SHP77 (cell line): ENCODE measurements around the gene ELAVL3.
"Not testable (repeated sequence)": the region's sequence is repeated elsewhere in the genome, so short reads cannot be mapped to it uniquely, and the experiment has no call there.

Source experiments
- DNase-seq, 2 experiments: peaks; one replicate each; lab custom pipeline; 2025; lab: John Stamatoyannopoulos, UW

ELAVL3 gene

DNA sequence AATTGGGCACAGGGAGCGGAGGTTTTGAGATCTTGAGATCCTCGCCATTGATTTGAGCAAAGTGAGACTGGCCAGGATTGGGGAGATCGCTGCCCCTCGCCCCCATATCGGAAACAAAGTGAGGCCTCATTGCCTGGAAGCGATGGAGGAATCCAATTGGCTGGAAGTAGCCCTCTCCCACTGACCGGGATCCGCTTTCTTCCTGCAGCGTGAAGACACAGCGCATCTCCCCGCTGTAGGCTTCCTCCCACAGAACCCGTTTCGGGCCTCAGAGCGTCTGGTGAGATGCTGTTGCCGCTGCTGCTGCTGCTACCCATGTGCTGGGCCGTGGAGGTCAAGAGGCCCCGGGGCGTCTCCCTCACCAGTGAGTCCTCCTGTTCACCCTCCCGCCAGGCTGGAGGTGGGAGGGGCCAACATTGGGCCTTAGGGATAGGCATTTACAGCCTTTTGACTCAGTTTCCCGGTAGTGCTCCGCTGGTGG is 45.0 kb downstream of the ELAVL3 start:
- DNase-seq, result no peak

DNA sequence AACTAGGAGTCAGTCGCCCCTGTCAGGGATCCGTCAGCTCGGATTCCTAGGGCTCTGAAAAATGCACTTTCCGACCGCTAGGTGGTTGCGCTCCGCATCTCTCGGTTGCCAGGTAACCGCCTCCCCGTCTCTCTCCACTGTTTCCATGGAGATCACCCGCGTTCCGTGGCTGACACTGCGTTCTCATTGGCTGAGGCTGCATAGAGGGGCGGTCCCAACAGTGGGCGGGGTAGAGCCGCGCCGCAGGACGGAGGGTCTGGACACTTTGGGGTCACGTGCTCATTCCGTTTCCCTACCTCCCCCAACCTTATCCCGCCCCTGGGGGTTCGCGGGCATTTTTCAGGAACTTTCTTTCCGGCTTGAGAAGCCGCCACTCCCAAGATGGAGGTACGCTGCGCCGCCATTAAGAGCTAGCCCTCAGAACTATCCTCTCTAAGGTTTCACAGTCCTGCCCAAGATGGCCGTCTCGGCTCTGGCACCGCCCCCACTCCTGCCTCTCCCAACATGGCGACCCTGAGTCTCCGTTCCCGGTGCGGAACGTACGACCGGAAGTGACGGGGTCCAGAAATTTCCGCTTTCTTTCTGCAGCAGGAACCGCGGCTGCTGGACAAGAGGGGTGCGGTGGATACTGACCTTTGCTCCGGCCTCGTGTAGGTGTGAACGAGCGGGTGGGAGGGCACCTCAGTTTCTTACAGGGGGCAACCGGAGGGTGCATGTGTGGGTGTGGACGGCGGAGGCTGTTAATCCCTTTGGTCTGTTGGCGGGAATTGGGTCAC is 45.6 kb downstream of the ELAVL3 start, which contains the start of the genes ODAD3 and PRKCSH:
TSS of gene ODAD3 (minus strand) at position 65 of the 776 bp plus-strand sequence. CDS start 105 bp downstream, outside the sequence.
TSS of gene PRKCSH (plus strand) at position 579 of the 776 bp plus-strand sequence. CDS start 483 bp downstream, outside the sequence.
- DNase-seq, result peak; percentile 99 to 100

DNA sequence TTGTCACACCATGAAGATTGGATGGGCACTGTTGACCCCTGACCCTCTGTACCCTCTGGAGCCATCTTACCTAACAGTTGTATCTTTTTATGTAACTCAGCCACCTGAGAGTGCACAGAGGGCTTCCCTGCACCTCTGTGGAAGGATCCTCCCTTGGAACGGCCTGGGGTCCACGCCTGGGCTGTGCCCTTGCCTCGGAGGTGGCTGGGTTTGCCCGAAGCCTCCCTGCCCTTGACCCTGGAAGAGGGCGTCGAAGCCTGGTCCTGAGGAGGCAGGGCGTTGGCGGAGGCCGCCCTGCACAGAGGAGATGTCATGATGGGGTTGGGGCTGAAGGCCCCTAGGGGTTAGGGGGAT is 46.2 kb downstream of the ELAVL3 start:
- no peak for DNase-seq

DNA sequence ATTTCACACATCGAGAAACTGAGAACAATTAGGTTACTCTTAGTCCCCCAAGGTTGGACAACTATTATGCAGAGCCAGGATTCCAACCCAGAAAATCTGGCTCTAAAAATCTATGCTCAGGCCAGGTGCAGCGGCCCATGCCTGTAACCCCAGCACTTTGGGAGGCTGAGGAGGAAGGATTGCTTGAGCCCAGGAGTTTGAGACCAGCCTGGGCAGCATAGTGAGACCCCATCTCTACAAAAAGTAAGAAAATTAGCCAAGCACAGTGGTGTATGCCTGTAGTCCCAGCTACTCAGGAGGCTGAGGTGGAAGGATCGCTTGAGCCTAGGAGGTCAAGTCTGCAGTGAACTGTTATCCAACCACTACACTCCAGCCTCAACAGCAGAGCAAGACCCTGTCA is 47.3 kb downstream of the ELAVL3 start:
- not testable (repeated sequence) for DNase-seq

DNA sequence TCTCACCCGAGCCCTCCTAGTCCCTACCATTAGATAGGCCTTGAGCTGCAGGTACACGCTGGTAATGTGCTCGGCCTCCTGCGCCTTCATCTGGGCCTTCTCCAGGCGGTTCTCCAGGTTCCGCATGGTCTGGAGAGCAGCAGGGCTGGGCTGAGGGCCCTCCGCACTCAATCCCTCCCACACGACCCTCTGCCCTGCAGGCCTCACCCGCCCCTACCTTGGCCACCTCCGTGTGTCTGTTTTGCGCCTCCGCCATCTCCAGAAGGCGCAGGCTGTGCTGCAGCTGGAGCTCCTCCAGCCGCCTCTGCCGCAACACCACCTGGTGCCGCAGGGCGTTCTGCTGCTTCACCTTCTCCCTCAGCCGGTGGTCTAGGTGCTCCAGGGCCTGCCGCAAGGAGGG is 54.2 kb downstream of the ELAVL3 start:
- DNase-seq, result peak in 1 of 2 experiments; percentile 57

DNA sequence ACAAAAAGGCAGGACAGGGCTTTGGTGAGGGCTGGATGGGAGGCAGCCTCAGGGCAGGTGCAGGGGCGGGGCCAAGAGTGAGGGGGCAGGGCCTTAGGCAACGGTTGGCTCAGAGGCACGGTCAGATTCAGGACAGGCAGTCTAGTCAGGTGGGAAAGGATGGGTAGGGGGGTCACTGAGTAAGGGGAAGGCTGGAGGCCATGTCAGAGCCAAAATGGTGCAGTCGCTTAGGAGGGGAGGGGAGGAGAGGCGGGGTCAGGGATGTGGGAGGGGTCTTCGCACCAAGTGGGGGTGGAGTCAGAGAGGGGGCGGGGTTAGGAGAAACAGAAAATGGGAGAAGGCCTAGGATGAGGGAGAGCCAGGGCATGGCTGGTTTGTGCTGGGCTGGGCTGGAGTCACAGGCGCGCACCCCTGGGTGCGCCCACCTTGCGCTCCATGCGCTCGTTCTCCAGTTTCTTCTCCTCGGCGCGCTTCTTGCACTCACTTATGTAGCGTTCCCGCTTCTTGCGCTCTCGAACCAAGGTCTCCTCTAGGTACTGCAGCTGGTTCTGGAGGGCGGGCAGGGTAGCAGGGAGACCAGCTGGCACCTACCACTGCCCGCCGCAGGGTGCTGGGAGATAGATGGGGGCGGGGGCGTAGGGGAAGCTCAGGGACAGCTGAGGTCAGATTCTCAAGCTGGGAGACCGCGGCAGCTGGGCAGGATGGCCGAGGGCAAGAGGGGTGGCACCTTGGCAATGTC is 55.0 kb downstream of the ELAVL3 start:
- DNase-seq, result peak; percentile 65 to 71

DNA sequence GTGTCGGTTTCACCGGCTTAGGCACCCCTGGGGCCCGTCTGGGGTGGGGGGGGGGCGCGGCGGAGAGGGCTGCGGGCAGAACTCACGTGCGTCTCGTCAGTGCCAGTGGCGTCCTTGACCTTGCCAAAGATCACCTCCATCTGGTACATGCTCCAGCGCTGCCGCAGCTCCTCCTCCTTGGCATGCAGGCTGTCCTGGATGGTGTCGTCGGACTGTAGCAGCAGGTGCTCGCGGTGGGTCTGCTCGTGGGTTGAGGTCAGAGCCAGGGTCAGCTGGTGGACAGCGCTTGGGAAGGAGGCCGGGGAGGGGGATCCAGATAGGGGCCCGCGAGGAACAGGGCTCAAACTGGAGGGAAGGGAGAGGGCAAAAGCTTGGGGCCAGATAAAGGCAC is 57.1 kb downstream of the ELAVL3 start:
- DNase-seq, result no peak

DNA sequence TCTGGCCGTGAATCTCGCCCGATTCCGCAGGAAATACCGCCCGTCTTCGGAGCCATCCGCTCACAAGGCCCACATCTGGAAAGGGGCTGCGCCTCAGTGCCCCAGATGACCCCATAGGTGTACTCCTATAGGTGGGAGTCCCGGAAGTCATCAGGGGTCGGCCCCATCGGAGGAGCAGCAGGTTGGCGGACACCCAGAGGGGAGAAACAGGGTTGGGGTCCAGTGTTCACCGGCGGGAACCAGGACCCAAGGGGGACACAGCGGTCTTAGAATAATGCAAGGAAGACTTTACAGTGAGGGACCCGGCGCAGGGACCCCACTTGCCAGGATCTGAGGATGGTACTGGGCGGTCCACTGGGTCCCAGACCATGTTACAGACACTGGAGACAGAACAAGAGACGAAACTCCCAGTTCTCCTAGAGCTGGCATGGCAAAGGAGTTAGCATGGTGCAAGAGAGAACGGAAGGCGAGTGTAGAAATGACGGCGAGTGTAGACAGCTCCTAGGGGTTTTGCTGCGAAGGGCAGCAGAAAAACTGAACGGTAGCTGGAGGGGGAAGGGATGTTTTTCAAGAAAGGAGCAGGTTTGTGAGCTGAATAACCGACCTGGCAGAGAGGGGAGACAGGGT is 57.6 kb downstream of the ELAVL3 start:
- no peak for DNase-seq

DNA sequence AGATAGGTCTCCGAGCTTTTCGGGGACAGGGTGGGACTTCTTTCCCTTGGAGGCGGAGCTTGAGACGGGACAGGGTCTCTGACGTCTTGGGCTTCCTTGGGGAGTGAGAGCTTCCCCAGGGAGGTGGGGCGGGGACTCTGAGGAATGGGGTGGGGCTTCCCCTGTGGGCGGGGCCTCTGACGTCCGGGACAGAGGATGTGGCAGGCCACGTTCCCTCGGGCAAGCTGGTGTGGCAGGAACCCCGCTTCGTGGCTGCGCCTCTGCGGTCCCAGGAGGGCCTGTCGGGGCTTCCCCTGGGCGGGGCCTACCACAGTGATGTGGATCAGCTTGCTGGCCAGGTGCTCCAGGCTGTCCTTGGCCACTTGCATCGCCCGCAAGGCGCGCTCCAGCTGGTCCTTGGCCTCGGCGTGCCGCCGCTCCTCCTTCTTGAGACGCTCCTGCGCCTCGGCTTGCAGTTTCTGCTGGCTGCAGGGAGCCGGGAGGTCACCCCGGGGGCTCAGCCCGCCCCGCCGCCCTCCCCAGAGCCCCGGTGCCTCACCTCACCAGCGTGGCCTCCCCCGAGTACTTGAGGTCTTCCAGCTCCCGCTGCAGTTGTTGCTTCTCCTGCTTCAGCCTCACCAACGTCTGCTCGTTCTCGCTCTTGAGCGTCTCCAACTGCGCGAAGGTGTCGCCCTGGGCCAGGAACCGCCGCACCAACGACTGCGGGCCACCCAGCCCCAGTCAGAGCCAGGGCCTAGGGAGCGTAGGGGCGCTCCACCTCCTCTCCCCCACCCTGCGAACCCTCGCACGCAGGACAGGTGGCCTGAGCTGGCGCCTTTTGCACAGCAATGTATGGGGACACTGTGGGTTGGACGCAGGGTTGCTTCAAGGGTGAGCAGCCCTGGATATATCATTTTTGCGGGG is 58.4 kb downstream of the ELAVL3 start:
- peak in 1 of 2 experiments; percentile 22 for DNase-seq

DNA sequence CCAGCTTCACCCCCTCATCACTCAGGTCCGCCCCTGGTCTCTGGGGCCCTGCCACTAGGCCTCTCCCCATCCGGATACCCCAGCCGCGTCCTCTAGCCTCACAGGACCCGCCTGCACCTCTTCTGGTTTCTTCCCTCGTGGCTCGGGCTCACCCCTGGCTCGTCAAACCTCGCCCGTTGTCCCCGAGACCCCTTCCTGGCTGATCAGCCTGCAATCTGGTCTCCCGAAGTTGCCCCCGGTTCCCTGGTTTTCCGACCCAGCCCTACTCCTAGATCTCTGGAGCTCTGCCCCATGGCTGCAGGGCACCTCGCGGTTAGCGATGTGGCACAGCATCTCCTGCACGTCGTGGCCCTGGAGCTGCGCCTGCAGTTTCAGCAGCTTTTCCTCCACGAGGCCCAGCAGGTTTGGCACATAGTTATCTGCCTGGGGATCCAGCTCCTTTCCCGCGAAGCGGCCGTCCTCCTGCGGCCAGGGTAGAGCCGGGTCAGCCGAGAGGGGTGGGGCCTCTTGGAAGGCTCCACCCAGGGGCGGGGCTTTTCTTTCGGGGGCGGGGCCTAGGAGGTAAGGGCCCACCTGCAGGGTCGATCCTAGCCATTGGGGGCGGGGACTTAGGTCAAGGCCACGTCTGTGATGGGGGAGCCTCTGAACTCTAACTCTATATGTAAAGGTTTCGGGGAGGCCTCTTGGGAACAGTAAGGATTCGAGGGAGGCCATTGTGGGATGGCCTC is 59.3 kb downstream of the ELAVL3 start:
- peak; percentile 37 to 39 for DNase-seq

DNA sequence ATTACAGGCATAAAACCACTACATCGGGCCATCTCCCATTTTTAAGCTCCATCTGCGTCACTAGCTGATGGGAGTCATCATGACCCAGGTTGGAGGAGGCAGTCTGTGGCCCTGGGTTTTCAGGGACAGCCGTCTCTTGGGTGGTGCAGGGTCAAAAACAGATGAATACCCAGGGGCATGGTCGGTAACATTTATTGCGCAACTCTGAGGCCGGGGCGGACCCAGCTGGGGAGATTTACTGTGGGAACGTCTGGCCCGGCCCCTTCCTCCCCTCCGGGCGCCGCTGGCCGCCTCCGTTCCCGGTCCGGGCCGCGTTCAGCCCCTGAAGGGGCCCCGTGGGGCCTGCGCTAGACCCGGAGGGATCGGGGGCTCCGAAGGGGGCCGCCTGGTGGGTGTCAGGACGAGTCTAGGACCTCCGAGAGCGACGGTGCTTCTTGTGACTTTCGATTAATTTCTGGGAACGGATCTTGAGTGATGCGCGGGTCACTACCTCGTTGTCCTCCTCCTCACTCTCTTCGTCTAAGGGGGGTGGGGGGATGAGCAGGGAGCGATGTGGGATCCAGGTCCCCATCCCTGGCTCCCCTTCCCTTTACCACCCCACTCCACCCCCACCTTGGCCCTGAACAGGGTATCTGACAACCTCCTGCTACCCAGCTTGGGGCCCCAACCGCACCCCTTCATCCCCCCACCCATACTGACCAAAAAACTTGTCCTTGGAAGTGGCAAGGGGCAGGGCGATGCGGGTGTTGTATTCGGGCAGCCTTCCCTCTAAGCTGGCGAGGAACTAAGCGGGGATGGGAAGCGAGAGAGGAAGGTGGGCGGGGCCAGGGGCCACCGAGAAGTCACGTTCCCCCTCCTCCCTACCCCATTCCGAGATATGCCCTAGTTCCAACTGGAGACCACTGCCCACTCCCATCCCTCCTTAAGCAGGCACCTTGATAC is 60.1 kb downstream of the ELAVL3 start:
- DNase-seq, result peak in 1 of 2 experiments; percentile 21

DNA sequence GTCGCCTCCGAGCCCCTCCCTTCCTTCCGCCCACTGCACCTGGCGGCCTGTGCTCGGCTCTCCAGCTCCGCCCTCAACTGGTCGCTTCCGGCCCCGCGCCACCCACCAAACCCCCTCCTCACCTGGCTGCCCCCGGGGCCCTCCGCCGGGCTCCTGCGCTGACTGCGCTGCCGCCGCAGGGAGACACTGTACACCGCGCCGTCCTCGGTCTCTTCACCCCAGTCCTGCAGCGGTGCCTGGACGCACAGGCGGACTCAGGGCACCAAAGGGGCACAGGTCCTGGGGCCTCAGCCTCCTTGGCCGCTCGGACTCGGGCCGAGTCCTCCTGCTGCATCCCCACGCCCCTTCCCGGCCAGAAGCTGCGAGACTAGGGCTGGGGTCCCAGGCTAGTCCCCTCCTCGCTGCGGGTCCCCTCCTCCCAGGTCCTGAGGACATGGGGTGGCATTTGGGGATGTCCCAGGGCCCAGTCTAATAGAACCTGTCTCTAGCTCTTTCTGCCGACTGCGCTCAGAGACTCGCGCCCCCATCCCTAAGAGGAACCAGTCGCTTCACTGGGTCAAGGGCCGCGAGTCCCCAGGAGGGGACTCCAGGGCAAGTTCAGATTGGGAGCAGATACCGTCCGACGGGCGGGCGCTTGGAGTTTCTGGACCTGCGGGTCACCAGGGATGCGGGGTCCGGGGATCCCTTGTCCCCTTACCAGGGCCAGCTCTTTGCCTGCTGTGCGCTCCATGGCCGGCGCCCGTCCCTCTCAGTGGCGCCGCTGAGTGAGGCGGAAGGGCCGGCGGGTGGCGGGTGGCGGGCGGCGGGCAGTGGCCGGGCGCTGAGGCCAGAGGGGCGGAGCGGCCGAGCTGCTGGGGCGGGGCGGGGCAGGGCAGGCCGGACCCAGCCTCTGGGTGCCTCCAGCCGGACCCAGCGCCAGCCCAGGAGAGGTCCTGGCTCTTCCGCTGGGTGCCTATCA is 62.0 kb downstream of the ELAVL3 start, which contains the start of gene RGL3:
TSS of gene RGL3 (minus strand) at position 766 of the 958 bp plus-strand sequence. CDS start at position 730, 36 bp downstream.
- peak in 1 of 2 experiments; percentile 61 for DNase-seq

DNA sequence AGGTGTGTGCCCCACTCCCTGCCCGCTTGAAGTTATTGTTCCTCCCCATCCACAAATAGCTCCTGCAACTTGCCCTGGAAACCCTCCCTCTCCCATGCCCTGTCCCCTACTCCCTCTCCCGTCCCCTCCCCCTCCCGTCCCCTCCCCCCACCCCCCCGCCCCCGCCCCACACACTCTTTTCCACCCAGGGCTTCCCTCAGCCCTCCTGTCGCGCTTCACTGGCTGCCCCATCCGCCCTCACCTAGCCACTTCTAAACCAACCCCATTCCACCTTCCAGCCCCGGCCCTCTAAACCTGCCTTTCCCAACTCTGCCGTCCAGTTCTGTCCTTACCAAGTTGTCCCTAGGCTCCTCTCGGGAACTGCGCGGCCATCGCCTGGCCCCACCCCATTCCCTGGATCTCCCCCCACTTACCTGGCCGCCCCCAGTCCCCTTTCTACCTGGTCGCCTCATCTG is 62.7 kb downstream of the ELAVL3 start:
- no peak for DNase-seq

DNA sequence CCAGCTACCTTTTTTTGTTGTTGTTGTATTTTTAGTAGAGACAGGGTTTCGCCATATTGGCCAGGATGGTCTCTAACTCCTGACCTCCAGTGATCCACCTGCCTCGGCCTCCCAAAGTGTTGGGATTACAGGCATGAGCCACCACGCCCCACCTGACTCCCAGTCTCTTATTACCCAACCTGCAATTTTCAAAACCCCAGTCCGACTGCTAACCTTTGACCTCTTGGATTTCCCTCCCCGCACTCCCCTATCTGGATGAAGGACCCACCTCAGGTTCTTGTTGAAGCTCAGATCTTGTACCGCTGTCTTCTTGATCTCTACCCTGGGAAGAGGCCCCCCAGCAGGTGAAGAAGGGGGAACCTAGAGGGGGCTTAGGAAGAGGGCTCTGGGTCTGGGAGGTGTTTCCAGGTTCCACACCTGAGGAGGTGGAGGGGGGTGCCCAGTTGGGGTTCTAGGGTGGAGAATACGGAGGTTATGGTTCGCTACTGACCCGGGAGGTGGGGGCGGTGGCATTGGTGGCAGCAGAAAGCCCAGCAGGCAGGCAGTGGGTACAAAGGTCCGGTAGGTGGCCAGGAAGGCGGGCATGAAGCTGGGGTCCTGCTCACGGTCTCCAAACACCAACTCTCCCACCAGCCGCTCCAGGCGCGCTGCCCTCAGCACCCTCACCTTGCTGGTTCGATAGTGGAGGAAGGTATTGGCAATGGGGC is 64.3 kb downstream of the ELAVL3 start:
- no peak for DNase-seq

DNA sequence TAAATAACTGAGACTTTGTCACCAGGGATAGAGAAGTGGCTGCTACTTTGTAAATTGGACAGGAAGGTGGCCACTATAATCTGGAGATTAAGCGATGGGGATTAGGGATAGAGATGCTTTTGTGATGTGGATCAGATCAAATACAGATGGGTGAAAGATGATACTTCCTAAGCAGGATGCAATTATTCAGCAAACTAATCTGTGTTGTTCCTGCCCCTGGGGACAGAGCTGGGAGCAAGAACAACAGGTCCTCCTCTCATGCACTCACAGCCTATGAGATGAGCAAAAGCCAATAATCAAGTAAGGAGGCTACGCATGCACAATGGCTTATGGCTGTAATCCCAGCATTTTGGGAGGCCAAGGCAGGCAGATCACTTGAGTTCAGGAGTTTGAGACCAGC is 66.3 kb downstream of the ELAVL3 start:
- no peak for DNase-seq

DNA sequence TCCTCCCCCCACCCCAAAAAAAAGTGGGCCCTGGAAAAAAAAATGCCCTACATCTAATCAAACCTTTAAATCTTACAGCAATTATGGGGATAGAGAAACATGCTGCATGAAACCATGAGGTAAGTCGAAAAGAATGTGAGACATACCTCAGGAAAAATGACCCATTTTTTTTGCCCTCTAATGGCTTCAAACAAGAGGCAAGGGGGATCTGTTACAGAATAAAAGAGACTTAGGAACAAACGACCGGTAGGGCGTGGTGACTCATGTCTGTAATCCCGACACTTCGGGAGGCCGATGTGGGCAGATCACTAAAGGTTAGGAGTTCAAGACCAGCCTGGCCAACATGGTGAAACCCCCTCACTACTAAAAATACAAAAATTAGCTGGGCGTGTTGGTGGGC is 70.2 kb downstream of the ELAVL3 start:
- no peak for DNase-seq

DNA sequence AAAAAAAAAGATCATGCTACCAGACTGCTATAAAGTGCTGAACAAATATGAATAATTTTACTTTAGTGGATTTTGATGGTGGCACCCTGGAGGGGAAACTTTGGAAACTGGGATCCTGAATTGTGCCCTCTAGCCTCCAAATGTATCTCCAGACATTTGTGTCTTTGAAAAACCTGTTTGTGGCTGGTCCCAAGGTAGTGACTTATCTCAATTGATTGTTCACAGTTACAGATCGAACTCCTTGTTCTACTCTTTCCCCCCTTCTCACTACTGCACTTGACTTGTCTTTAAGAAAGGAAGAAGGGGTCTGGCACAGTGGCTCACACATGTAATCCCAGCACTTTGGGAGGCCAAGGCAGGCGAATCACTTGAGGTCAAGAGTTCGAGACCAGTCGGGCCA is 72.3 kb downstream of the ELAVL3 start:
- DNase-seq, result no peak
